Activated CD4-positive, CD25-positive, alpha-beta regulatory T cell (primary cell): ENCODE measurements around the gene JUNB.
"Not testable (repeated sequence)": the region's sequence is repeated elsewhere in the genome, so short reads cannot be mapped to it uniquely, and the experiment has no call there.

Experiments
- DNase-seq, 4 experiments: peaks; one replicate each; lab custom pipeline; 2025; lab: John Stamatoyannopoulos, UW

Gene JUNB

GRCh38 chr19:12789098-12789903, 2.0 kb upstream of the JUNB start:
- DNase-seq, result no peak

GRCh38 chr19:12789904-12790619, 1.2 kb upstream of the JUNB start:
- peak; percentile 80 to 84 (median 81) for DNase-seq

GRCh38 chr19:12790628-12791344, 500 bp upstream of the JUNB start:
- no peak for DNase-seq

- DNase-seq, result peak; percentile 43 to 67 (median 54)
These were observed 966 bp downstream of the JUNB start for GRCh38 chr19:12792051-12792852.

- no peak for DNase-seq
These were observed 1.6 kb downstream of the JUNB start for GRCh38 chr19:12792853-12793289.

- DNase-seq, result peak; percentile 85 to 95 (median 89)
These were observed 2.3 kb downstream of the JUNB start for GRCh38 chr19:12793290-12794195.

- no peak for DNase-seq
These were observed 3.1 kb downstream of the JUNB start for GRCh38 chr19:12794196-12794941.

GRCh38 chr19:12794971-12795381, 3.7 kb downstream of the JUNB start:
- no peak for DNase-seq

- DNase-seq, result peak; percentile 40 to 58 (median 48)
These were observed 5.1 kb downstream of the JUNB start for GRCh38 chr19:12796146-12797071.

GRCh38 chr19:12797141-12797587, 5.9 kb downstream of the JUNB start:
- no peak for DNase-seq

GRCh38 chr19:12797607-12798006, 6.3 kb downstream of the JUNB start:
- not testable (repeated sequence) for DNase-seq

- no peak for DNase-seq
These were observed 8.6 kb downstream of the JUNB start for GRCh38 chr19:12799742-12800465.

GRCh38 chr19:12800466-12800770, 9.1 kb downstream of the JUNB start:
- no peak for DNase-seq

- DNase-seq, result no peak
These were observed 9.7 kb downstream of the JUNB start for GRCh38 chr19:12800923-12801465.

GRCh38 chr19:12801466-12802266, 10.4 kb downstream of the JUNB start, which contains the start of the genes PRDX2 and THSD8:
TSS of gene PRDX2 (minus strand) at chr19:12801800. CDS start at chr19:12801261, 539 bp downstream.
TSS of gene THSD8 (plus strand) at chr19:12802069. CDS start at chr19:12802072, 3 bp downstream.
- peak; percentile 47 to 72 (median 64) for DNase-seq

- no peak for DNase-seq
These were observed 11.2 kb downstream of the JUNB start for GRCh38 chr19:12802267-12803106.
